GM19328 (cell line): Measurements from ENCODE around the gene ELANE.
"Not testable (repeated sequence)": the region's sequence is repeated elsewhere in the genome, so short reads cannot be mapped to it uniquely, and the experiment has no call there.

ENCODE experiments used
- ATAC-seq: cut with Tn5 transposase; IDR thresholded peaks from one replicate; pipeline ENCODE4 v1.9.1; 2021; ENCODE audit warnings: mild to moderate bottlenecking, moderate library complexity; ENCODE audit not compliant: unreplicated experiment

The ELANE gene

GRCh38 chr19:876780-877314 is 24.7 kb downstream of the ELANE start:
- no peak for ATAC-seq

GRCh38 chr19:877992-878660 is 26.0 kb downstream of the ELANE start:
- not testable (repeated sequence) for ATAC-seq

- not testable (repeated sequence) for ATAC-seq
These were observed 26.9 kb downstream of the ELANE start for GRCh38 chr19:878751-879561.

GRCh38 chr19:879711-880438 is 27.8 kb downstream of the ELANE start:
- ATAC-seq, result no peak

GRCh38 chr19:881385-882071 is 29.4 kb downstream of the ELANE start:
- ATAC-seq, result no peak

GRCh38 chr19:882871-883497 is 30.9 kb downstream of the ELANE start:
- ATAC-seq, result no peak

- ATAC-seq, result no peak
These were observed 31.6 kb downstream of the ELANE start for GRCh38 chr19:883661-884211.

GRCh38 chr19:884420-885211 is 32.5 kb downstream of the ELANE start:
- ATAC-seq, result no peak

- no peak for ATAC-seq
These were observed 33.6 kb downstream of the ELANE start for GRCh38 chr19:885536-886224.

GRCh38 chr19:887072-887471 is 35.0 kb downstream of the ELANE start:
- ATAC-seq, result no peak

- no peak for ATAC-seq
These were observed 35.5 kb downstream of the ELANE start for GRCh38 chr19:887599-887998.

GRCh38 chr19:888581-889385 is 36.7 kb downstream of the ELANE start:
- no peak for ATAC-seq

GRCh38 chr19:889662-890295 is 37.7 kb downstream of the ELANE start:
- no peak for ATAC-seq

GRCh38 chr19:890831-891230 is 38.7 kb downstream of the ELANE start:
- no peak for ATAC-seq

GRCh38 chr19:891421-892200 is 39.5 kb downstream of the ELANE start:
- not testable (repeated sequence) for ATAC-seq

- ATAC-seq, result no peak
These were observed 40.3 kb downstream of the ELANE start for GRCh38 chr19:892243-892893.
